Left kidney (tissue), 8 donors: ENCODE data around the gene SFN. TPM values are rescaled to one million over a fixed set of nuclear protein-coding genes. Genes with fewer than 3 reads are reported as not detected.
"Not testable (repeated sequence)": the region's sequence is repeated elsewhere in the genome, so short reads cannot be mapped to it uniquely, and the experiment has no call there.

Source experiments
- DNase-seq: peaks from one replicate; pipeline ENCODE4 v3.0.0-alpha.2; 2013
- long read RNA-seq, 8 donors: transcript quantifications; one replicate each; lab custom pipeline, GENCODE V29; 2026
- polyA plus RNA-seq: library from polyadenylated mRNA; unstranded; fragments of 120-200 nt; gene quantifications from one replicate; pipeline ENCODE4 v1.2.1, GENCODE V29; 2013; ENCODE audit not compliant: insufficient read length

The SFN gene
- 0.55 TPM for polyA plus RNA-seq
- long read RNA-seq, donor 1, partial matches to known transcripts: 0 of 2 reads
- long read RNA-seq, donor 1, other reads (novel, unspliced or antisense): 0 of 2 reads
- long read RNA-seq, donor 2: 0 reads
- long read RNA-seq, donor 3: 0 reads
- long read RNA-seq, donor 4, partial matches to known transcripts: 0 of 1 reads
- long read RNA-seq, donor 4, other reads (novel, unspliced or antisense): 0 of 1 reads
- long read RNA-seq, donor 5: 0 reads
- long read RNA-seq, donor 6, partial matches to known transcripts: 0 of 2 reads
- long read RNA-seq, donor 6, other reads (novel, unspliced or antisense): 0 of 2 reads
- long read RNA-seq, donor 7, partial matches to known transcripts: 0 of 2 reads
- long read RNA-seq, donor 7, other reads (novel, unspliced or antisense): 0 of 2 reads
- long read RNA-seq, donor 8: 0 reads

GRCh38 chr1:26862781-26863684, at the start of gene SFN:
Gene SFN (plus strand): TSS chr1:26863149. CDS start chr1:26863213, 64 bp downstream.
- no peak for DNase-seq

- DNase-seq: no peak
These were observed 48.6 kb upstream of the SFN start for GRCh38 chr1:26814377-26814776.

GRCh38 chr1:26814893-26815292, 48.1 kb upstream of the SFN start:
- no peak for DNase-seq

GRCh38 chr1:26820784-26821269, 42.1 kb upstream of the SFN start:
- no peak for DNase-seq

- DNase-seq: no peak
These were observed 40.1 kb upstream of the SFN start for GRCh38 chr1:26822737-26823395.

- no peak for DNase-seq
These were observed 38.2 kb upstream of the SFN start for GRCh38 chr1:26824731-26825130.

- DNase-seq: peak; percentile 58
These were observed 36.5 kb upstream of the SFN start, which contains the start of gene ZDHHC18 for GRCh38 chr1:26826261-26827105. Gene ZDHHC18 (plus strand): TSS chr1:26826688. CDS start chr1:26826805, 117 bp downstream.

- DNase-seq: no peak
These were observed 35.8 kb upstream of the SFN start for GRCh38 chr1:26827106-26827604.

GRCh38 chr1:26827663-26828062, 35.3 kb upstream of the SFN start:
- peak; percentile 45 for DNase-seq

- no peak for DNase-seq
These were observed 34.4 kb upstream of the SFN start for GRCh38 chr1:26828411-26828991.

- DNase-seq: no peak
These were observed 33.6 kb upstream of the SFN start for GRCh38 chr1:26829184-26829911.

- no peak for DNase-seq
These were observed 31.9 kb upstream of the SFN start for GRCh38 chr1:26831059-26831458.

GRCh38 chr1:26831546-26832248, 31.3 kb upstream of the SFN start:
- DNase-seq: no peak

GRCh38 chr1:26832249-26832960, 30.5 kb upstream of the SFN start:
- DNase-seq: no peak

- DNase-seq: no peak
These were observed 29.2 kb upstream of the SFN start for GRCh38 chr1:26833432-26834405.

- not testable (repeated sequence) for DNase-seq
These were observed 25.3 kb upstream of the SFN start for GRCh38 chr1:26837665-26838064.
